HepG2 (cell line): ENCODE measurements around the gene KEL. TPM values are rescaled to one million over a fixed set of nuclear protein-coding genes. Genes with fewer than 3 reads are reported as not detected.

Source experiments
- ATAC-seq: fragments of 200-7000 bp; cut with Tn5 transposase; 3 replicates; pipeline ENCODE4 v1.9.1; 2020; ENCODE audit warnings: mild to moderate bottlenecking, moderate library complexity
- BruUV-seq: library from RNA; stranded (reverse); fragments of 400-500 nt; replicated peaks from 2 replicates; lab custom pipeline; 2021; lab: Mats Ljungman, UMichigan
- CTCF ChIA-PET: fragments of 300-600 bp; formaldehyde crosslinking; extraction: SDS; loops from one replicate; lab custom pipeline; 2021; ENCODE audit warnings: low total read pairs, inconsistent platforms, low intra/inter-chr PET ratio; lab: Yijun Ruan, JAX
- POLR2A ChIA-PET: fragments of 350-600 bp; sonication (Branson Sonifier 250); formaldehyde crosslinking; loops from one replicate; lab custom pipeline; 2020; ENCODE audit warnings: antibody characterized with exemption, inconsistent platforms; lab: Yijun Ruan, JAX
- DNase-seq: peaks from one replicate; pipeline ENCODE4 v3.0.0-alpha.2; 2015; ENCODE audit warnings: low spot score
- FAIRE-seq: peaks from 3 replicates; lab custom pipeline; 2011; peaks lifted over from hg19 to GRCh38; lab: Jason Lieb, UNC
- H2AFZ ChIP-seq: one replicate; pipeline ENCODE4 v1.6.1; 2011; ENCODE audit warnings: low read length, inconsistent platforms
- H3K27ac ChIP-seq: fragments of 300-600 bp; 3 replicates; pipeline ENCODE4 v1.8.0; 2011; ENCODE audit warnings: mixed run types, mild to moderate bottlenecking, mixed read lengths, low read length, inconsistent platforms; ENCODE audit not compliant: insufficient read depth; ENCODE audit errors: extremely low read length
- H3K27me3 ChIP-seq, 2 experiments: fragments of 200-600 bp in 1 of 2; 2 replicates in 1 of 2; 3 replicates in 1 of 2; pipeline versions ENCODE4 v1.6.0 to v1.8.0; 2011; ENCODE audit warnings: low read length in 2 of 2, mild to moderate bottlenecking in 2 of 2, moderate library complexity in 2 of 2, inconsistent platforms in 1 of 2; ENCODE audit not compliant: insufficient read depth in 2 of 2, control insufficient read depth in 1 of 2
- H3K36me3 ChIP-seq, 2 experiments: fragments of 200-600 bp in 1 of 2; replicated peaks in 1 of 2; 2 replicates in 1 of 2; 3 replicates in 1 of 2; pipeline versions ENCODE4 v1.5.1 to v1.8.0; 2011; ENCODE audit warnings: low read length in 2 of 2, inconsistent platforms in 1 of 2; ENCODE audit not compliant: insufficient read depth in 2 of 2, control insufficient read depth in 1 of 2
- H3K4me1 ChIP-seq: 2 replicates; pipeline ENCODE4 v1.5.1; 2012; ENCODE audit warnings: low read length, inconsistent platforms; ENCODE audit not compliant: insufficient read depth
- H3K4me2 ChIP-seq: 2 replicates; pipeline ENCODE4 v1.6.0; 2011; ENCODE audit warnings: low read depth, low read length, inconsistent platforms
- H3K4me3 ChIP-seq, 3 experiments: fragments of 200-600 bp in 1 of 3; sonication (generic), shearing (Covaris generic) in 1 of 3; replicated peaks in 1 of 3; 2 replicates each; pipeline ENCODE4 v1.5.1; 2011 to 2016; ENCODE audit warnings: low read length in 3 of 3, inconsistent platforms in 2 of 3, low read depth in 2 of 3, mild to moderate bottlenecking in 2 of 3, control low read depth in 1 of 3, mixed read lengths in 1 of 3; ENCODE audit not compliant: insufficient read depth in 1 of 3
- H3K79me2 ChIP-seq: one replicate; pipeline ENCODE4 v1.6.1; 2011; ENCODE audit warnings: low read length, inconsistent platforms; ENCODE audit not compliant: insufficient read depth
- H3K9ac ChIP-seq: 2 replicates; pipeline ENCODE4 v1.6.0; 2011; ENCODE audit warnings: mild to moderate bottlenecking, low read depth, low read length, inconsistent platforms; ENCODE audit not compliant: insufficient read depth
- H3K9me3 ChIP-seq: 2 replicates; pipeline ENCODE4 v1.5.1; 2012; ENCODE audit warnings: mild to moderate bottlenecking, low read length
- H4K20me1 ChIP-seq: 2 replicates; pipeline ENCODE4 v1.6.0; 2011; ENCODE audit warnings: inconsistent platforms, mild to moderate bottlenecking, low read length, moderate library complexity; ENCODE audit not compliant: insufficient read depth
- BCL3 ChIP-seq: sonication (generic); formaldehyde crosslinking; IDR thresholded peaks from 2 replicates; pipeline ENCODE4 v1.5.1; 2020; ENCODE audit warnings: mild to moderate bottlenecking, missing genetic modification reagents, moderate library complexity
- BRD4 ChIP-seq: sonication (generic); formaldehyde crosslinking; IDR thresholded peaks from 2 replicates; pipeline ENCODE4 v1.4.0; 2020; ENCODE audit warnings: missing genetic modification reagents
- CREB1 ChIP-seq, 2 experiments: fragments of 450-650 bp in 1 of 2; IDR thresholded peaks; 2 replicates each; pipeline ENCODE4 v1.6.1; 2016 to 2017; ENCODE audit warnings: control low read depth in 1 of 2, mild to moderate bottlenecking in 1 of 2, missing compliant biosample characterization in 1 of 2, missing genetic modification characterization in 1 of 2
- KLF6 ChIP-seq: IDR thresholded peaks from 2 replicates; pipeline ENCODE4 v1.8.0; 2016; ENCODE audit warnings: missing biosample characterization, missing genetic modification reagents
- NAIF1 ChIP-seq: sonication (generic); formaldehyde crosslinking; IDR thresholded peaks from 2 replicates; pipeline ENCODE4 v1.5.0; 2020; ENCODE audit warnings: mild to moderate bottlenecking, missing genetic modification reagents, borderline replicate concordance
- PHF8 ChIP-seq: sonication (generic); formaldehyde crosslinking; IDR thresholded peaks from 2 replicates; pipeline ENCODE4 v1.5.0; 2020; ENCODE audit warnings: missing genetic modification reagents
- SRY ChIP-seq: sonication (generic); formaldehyde crosslinking; IDR thresholded peaks from 2 replicates; pipeline ENCODE4 v1.8.0; 2022; ENCODE audit warnings: mild to moderate bottlenecking, missing genetic modification reagents
- TEAD3 ChIP-seq: optimal IDR thresholded peaks from 2 replicates; pipeline ENCODE3; 2016; ENCODE audit warnings: borderline replicate concordance
- ZNF260 ChIP-seq: sonication (generic); formaldehyde crosslinking; IDR thresholded peaks from 2 replicates; pipeline ENCODE4 v1.4.0; 2020; ENCODE audit warnings: missing genetic modification reagents, low read depth, mild to moderate bottlenecking, borderline replicate concordance
- ZNF777 ChIP-seq: sonication (generic); formaldehyde crosslinking; IDR thresholded peaks from 2 replicates; pipeline ENCODE4 v1.4.0; 2020; ENCODE audit warnings: missing genetic modification reagents
- ZNF841 ChIP-seq: sonication (generic); formaldehyde crosslinking; IDR thresholded peaks from 2 replicates; pipeline ENCODE4 v1.8.1; 2023; ENCODE audit warnings: missing genetic modification reagents, borderline replicate concordance
- ZSCAN31 ChIP-seq: sonication (generic); formaldehyde crosslinking; IDR thresholded peaks from 2 replicates; pipeline ENCODE4 v1.5.0; 2020; ENCODE audit warnings: low read depth, mild to moderate bottlenecking, missing genetic modification reagents
- WGBS: methylation state at CpG from one replicate; pipeline ENCODE4 v1.1.6; 2017; ENCODE audit warnings: low lambda C conversion rate; 5-methylcytosine and 5-hydroxymethylcytosine counted together
- in situ Hi-C: cut with HindIII; loops from 2 replicates; pipeline ENCODE4 v1.10.0; 2017; ENCODE audit warnings: low pct_unique_long_range_greater_than_20kb; ENCODE audit not compliant: extremely low pct_ligation_motif_present
- intact Hi-C: fragments of 100-400 bp; cut with micrococcal nuclease; formaldehyde crosslinking; loops from one replicate; pipeline ENCODE4 v1.10.0; 2022; ENCODE audit not compliant: unreplicated experiment
- polyA plus RNA-seq, 8 experiments: library from polyadenylated mRNA; depleted of rRNA in 3 of 8; stranded (reverse) in 7 of 8; unstranded in 1 of 8; fragments of >200 nt; fragmentation: Illumina TruSeq in 4 of 8; extraction: Trizol in 4 of 8; gene quantifications; 2 replicates each; pipeline versions ENCODE4 v1.2.1 to v1.2.3, GENCODE V29; 2011 to 2016; ENCODE audit warnings: low read depth in 4 of 8, missing spikeins in 1 of 8, mixed read lengths in 1 of 8; ENCODE audit not compliant: insufficient read depth in 1 of 8
- total RNA-seq, 5 experiments: library from RNA; depleted of rRNA; stranded (reverse); fragments of >200 nt; fragmentation: Illumina TruSeq; extraction: Trizol; gene quantifications; 2 replicates each; pipeline ENCODE4 v1.2.3, GENCODE V29; 2016; ENCODE audit warnings: low read depth in 1 of 5
- TF ChIP-seq, protein P1 (sequence below): sonication (generic); formaldehyde crosslinking; conservative IDR thresholded peaks from 2 replicates; pipeline ENCODE4 v1.4.0; 2020; ENCODE audit warnings: missing genetic modification reagents

Gene KEL
- total and polyA plus RNA-seq, 2 of the 13 experiments (the other 11 are each of a cell fraction or from before 2014, with no cell fraction given) = 0.03 TPM; not detected in 1

- intact Hi-C loops = no loop called here
- no peak for ATAC-seq
Observed at GRCh38 chr7:142957723-142958122, 4.4 kb downstream of the KEL start.

More at GRCh38 chr7:142957723-142958122, 4.4 kb downstream of the KEL start:
- no peaks in the 10 kb centered on the region for H4K20me1 ChIP-seq
- H3K79me2 ChIP-seq = no peaks in the 10 kb centered on the region
- H3K36me3 ChIP-seq = no peaks in the 10 kb centered on the region
- no peak overlapping the region for H3K27ac ChIP-seq
- 54% methylated on average over 7 of the region's 8 CpGs for WGBS
- no TSS peak for BruUV-seq
- TF ChIP-seq ZNF841 (CRISPR knock-in tag) = no peak
- TF ChIP-seq ZNF777 (CRISPR knock-in tag) = no peak
- TF ChIP-seq SRY (CRISPR knock-in tag) = no peak
- TF ChIP-seq BRD4 = no peak
- TF ChIP-seq PHF8 (CRISPR knock-in tag) = no peak
- no peak for TF ChIP-seq KLF6 (CRISPR knock-in tag)
- no peak for TF ChIP-seq BCL3 (CRISPR knock-in tag)
- no peak for TF ChIP-seq TEAD3 (CRISPR knock-in tag)
- TF ChIP-seq NAIF1 = no peak
- no peak for TF ChIP-seq CREB1 (IDR thresholded peaks at IDR 0.05)
- no peak for TF ChIP-seq CREB1 (CRISPR knock-in tag; IDR thresholded peaks at IDR 0.05)
- TF ChIP-seq ZSCAN31 = no peak
- TF ChIP-seq ZNF260 (CRISPR knock-in tag) = no peak
- TF ChIP-seq, protein P1, sequence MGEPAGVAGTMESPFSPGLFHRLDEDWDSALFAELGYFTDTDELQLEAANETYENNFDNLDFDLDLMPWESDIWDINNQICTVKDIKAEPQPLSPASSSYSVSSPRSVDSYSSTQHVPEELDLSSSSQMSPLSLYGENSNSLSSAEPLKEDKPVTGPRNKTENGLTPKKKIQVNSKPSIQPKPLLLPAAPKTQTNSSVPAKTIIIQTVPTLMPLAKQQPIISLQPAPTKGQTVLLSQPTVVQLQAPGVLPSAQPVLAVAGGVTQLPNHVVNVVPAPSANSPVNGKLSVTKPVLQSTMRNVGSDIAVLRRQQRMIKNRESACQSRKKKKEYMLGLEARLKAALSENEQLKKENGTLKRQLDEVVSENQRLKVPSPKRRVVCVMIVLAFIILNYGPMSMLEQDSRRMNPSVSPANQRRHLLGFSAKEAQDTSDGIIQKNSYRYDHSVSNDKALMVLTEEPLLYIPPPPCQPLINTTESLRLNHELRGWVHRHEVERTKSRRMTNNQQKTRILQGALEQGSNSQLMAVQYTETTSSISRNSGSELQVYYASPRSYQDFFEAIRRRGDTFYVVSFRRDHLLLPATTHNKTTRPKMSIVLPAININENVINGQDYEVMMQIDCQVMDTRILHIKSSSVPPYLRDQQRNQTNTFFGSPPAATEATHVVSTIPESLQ (CRISPR knock-in tag) = no peak
- no peak overlapping the region for H3K4me2 ChIP-seq
- H3K4me3 ChIP-seq = no peak overlapping the region
- POLR2A ChIA-PET = no interaction called here
- H2AFZ ChIP-seq = no peak overlapping the region
- CTCF ChIA-PET = no interaction called here
- DNase-seq (no peak), FAIRE-seq (no peak)
- no peak overlapping the region for H3K9ac ChIP-seq
- no peaks in the 10 kb centered on the region for H3K9me3 ChIP-seq
- no peaks in the 10 kb centered on the region; a peak in 1 of 5 replicates for H3K27me3 ChIP-seq
- H3K4me1 ChIP-seq = no peaks in the 10 kb centered on the region
- in situ Hi-C loops = no loop called here
